CD4-positive, alpha-beta T cell treated with Interleukin-17A for 1 hour (primary cell): ENCODE results near the gene EDDM13.
"Not testable (repeated sequence)": the region's sequence is repeated elsewhere in the genome, so short reads cannot be mapped to it uniquely, and the experiment has no call there.

Experiments
- DNase-seq: peaks from one replicate; pipeline ENCODE4 v3.0.0-alpha.2; 2020

The EDDM13 gene, protein sequence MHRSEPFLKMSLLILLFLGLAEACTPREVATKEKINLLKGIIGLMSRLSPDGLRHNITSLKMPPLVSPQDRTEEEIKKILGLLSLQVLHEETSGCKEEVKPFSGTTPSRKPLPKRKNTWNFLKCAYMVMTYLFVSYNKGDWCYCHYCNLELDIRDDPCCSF

DNA sequence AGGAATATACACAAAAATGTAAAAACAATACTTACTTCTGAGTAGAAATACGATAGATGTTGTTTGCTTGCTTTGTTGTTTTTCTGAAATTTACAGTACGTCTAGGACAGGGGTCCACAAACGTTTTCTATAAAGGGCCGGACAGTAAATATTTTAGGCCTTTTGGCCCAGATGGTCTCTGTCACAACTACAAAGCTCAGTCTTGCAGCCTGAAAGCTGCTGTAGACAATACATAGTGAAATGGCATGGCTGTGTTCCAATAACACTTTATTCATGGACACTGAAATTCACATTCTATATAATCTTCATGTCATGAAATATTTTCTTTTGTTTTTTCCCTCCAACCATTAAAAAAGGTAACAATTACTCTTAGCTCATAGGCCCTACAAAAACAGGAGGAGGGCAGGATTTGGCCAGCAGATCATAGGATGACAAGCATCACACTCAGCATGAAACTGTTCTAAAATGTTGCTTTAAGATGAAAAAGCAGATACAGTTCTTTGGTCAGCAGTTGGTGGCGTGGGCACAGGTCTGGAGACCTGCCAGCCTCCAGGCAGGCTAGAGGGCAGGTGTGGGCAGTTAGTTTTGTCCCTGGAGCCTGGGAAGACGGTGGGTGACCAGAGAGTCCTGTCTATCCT lies at the start of gene EDDM13:
Gene EDDM13, plus strand, starts transcription at position 588 of the 638 bp plus-strand sequence. CDS start 87 bp downstream, outside the sequence.
- no peak for DNase-seq

- DNase-seq = no peak
These were observed 49.6 kb upstream of the EDDM13 start for GRCh38 chr19:56222901-56223300.

GRCh38 chr19:56223481-56223880 lies 49.1 kb upstream of the EDDM13 start:
- no peak for DNase-seq

- DNase-seq = no peak
These were observed 27.3 kb upstream of the EDDM13 start for GRCh38 chr19:56245121-56245740.

DNA sequence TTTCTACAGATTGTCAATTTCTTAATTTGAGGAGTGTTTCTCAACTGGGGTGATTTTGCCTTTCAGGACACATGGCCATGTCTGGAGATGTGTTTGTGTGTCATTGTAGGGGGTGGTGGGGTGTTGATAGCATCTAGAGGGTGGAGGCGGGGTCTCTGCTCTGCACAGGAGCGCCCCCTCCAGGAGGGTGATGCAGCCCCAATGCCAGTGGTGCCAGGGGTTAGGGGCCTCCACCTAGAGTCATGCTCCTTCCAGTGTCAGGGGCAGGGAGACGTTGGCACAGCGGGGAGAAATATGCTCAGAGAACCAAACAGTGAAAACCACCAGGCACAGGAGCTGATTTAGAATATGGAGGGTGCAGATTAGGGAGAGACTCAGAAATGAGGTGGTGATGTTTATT lies 26.8 kb upstream of the EDDM13 start:
- not testable (repeated sequence) for DNase-seq

DNA sequence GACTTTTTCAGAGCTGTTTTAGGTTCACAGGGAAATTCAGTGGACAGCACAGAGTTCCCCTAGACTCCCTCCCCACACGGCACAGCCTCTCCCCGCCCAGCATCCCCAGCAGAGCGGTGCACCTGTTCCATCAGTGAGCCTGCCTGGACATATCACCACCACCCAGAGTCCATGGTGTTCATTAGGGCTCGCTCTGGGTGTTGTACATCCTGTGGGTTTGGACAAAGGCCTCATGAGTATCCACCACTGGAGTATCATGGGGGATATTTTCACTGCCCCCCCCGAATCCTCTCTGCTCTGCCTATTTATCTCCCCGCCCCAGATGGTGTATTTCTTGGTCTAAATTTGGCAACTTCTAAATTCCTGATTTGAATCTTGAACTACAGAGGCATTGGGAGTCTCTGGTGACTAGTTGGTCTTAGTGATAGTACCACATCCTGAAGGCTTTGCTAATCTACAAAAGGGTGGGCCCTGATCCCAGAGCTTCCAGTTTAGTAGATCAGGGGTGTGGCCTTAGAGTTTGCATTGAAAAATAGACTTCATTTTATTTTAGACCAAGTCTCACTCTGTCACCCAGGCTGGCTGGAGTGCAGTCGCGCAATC lies 23.7 kb upstream of the EDDM13 start:
- DNase-seq = not testable (repeated sequence)

GRCh38 chr19:56252699-56253422 lies 19.7 kb upstream of the EDDM13 start:
- DNase-seq = peak; percentile 70

GRCh38 chr19:56253737-56254136 lies 18.8 kb upstream of the EDDM13 start:
- DNase-seq = peak; percentile 57

DNA sequence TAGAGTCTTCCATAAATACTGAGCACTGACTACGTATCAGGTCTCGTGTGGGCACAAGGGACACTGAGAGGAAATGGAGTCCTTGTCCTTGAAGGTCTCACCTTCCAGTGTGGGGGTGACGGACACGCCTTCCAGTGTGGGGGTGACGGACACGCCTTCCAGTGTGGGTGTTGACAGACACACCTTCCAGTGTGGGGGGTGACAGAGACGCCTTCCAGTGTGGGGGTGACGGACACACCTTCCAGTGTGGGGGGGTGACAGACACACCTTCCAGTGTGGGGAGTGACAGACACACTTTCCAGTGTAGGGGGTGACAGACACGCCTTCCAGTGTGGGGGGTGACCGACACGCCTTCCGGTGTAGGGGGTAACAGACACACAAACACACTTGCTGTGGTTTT lies 14.3 kb upstream of the EDDM13 start:
- no peak for DNase-seq

- no peak for DNase-seq
These were observed 11.4 kb upstream of the EDDM13 start for GRCh38 chr19:56261145-56261544.

DNA sequence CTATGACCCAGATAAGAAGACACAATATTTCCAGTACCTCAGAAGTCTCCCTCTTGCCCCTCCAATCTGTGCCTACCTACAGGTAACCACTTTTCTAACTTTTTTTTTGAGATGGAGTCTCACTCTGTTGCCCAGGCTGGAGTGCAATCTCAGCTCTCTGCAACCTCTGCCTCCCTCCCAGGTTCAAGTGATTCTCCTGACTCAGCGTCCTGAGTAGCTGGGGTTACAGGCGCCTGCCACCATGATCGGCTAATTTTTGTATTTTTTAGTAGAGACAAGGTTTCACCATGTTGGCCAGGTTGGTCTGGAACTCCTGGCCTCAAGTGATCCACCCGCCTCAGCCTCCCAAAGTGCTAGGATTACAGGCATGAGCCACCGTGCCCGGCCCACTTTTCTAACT lies 10.6 kb upstream of the EDDM13 start:
- DNase-seq = not testable (repeated sequence)

DNA sequence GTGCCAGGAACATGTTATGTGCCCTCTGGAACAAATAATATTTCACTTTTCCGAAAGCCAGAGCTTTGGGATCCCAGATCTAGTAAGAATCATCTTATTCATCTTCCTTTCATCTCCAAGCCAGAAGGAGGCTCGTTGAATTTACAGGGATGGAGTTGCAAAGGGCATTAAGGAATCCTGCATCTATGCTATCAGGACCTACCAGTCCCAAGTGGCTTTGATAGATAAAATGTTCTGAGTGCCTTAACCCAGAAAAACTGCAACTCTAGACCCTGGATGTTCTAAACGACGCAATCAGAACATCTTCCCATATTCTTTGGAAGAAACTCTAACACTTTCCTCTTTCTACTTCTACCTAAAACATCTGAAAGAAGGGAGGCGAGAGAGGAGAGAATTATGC lies 9.2 kb upstream of the EDDM13 start:
- no peak for DNase-seq

- DNase-seq = no peak
These were observed 6.5 kb upstream of the EDDM13 start for GRCh38 chr19:56266051-56266450.

GRCh38 chr19:56269348-56269747 lies 3.2 kb upstream of the EDDM13 start:
- DNase-seq = no peak

DNA sequence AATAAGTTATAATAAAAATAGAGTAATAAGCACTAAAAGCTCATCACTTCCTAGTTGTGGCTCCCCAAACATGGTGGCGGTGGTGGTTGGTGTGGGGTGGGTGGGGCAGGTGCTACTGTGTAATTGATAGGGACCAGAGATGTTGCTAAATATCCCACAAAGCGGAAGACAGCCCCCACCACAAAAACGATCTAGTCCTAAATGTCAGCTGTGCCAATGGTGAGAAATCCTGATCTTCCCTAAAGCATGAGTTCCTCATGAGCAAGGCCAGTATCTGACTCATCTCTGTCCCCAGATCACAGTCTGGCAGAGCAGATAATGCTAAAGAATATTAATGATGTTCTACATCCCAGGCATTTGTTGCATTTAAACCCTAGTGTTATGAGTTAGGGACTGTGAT lies 1.9 kb upstream of the EDDM13 start:
- DNase-seq = peak; percentile 7

- DNase-seq = no peak
These were observed 1.4 kb upstream of the EDDM13 start for GRCh38 chr19:56271151-56271550.

GRCh38 chr19:56273563-56274117 lies 1.1 kb downstream of the EDDM13 start:
- no peak for DNase-seq

DNA sequence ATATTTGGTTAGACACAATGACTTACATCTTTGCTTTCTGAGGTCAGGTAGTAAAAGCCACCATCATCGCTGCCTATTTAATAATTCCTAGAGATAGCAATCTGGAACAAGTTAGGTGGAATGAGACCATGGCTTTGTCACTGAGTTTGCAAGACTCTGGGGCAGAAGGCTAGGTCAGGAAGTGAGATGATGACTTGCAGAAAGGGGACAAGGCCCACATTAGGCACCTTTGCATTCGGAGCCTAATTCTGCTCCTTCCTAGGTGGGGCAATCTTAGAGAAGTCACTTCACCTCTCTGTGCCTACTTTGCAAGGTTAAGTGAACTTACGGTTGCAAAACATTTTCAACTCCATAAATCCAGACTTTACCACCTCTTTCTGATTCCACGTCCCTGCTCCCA lies 10.3 kb downstream of the EDDM13 start:
- DNase-seq = no peak

- no peak for DNase-seq
These were observed 12.2 kb downstream of the EDDM13 start for GRCh38 chr19:56284746-56285145.

GRCh38 chr19:56290104-56290503 lies 17.6 kb downstream of the EDDM13 start:
- DNase-seq = no peak

- DNase-seq = no peak
These were observed 19.3 kb downstream of the EDDM13 start for GRCh38 chr19:56291867-56292266.

DNA sequence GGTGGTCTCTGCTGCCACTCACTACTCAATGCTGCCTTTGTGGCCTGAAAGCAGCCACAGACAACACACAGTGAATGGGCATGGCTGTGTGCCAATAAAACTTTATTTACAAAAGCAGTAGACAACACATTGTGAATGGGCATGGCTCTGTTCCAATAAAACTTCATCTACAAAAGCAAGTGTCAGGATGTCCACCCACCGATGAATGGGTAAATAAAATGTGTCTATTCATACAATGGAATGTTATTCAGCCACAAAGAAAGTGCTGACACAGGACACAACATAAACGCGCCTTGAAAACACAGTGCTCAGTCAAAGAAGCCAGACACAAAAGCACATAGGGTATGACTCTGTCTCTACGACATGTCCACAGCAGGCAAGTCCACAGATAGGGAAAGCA lies 22.0 kb downstream of the EDDM13 start:
- no peak for DNase-seq
